ENCODE results near the gene CXCR5. TPM values are rescaled to one million over a fixed set of nuclear protein-coding genes. Genes with fewer than 3 reads are reported as not detected.

The CXCR5 gene
- total RNA-seq, 2 donors from 2014 or later = 9.3 to 25.9 TPM

DNA sequence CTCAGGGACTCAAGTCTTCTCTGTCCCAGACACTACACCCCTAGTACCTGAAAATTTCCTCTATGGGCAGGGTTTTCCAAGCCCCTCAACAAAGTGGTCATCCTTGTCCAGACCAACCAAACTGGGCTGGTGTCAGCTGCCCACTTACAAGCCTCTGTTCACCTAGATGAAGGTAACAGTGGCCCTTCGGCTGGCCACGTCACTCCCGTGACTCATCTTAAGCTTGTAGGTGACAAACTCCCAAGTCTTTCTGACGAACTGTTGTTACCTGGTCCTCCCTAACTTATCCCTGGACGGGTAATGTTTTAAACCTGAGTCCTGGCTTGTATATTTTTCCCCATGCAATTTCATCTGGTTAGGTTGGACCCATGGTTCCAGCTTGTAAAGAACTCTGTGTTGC is 4.7 kb downstream of the CXCR5 start:
- DNase-seq (ENCODE audit: low spot score in 2 of 2) = no peak
- H3K27ac Mint-ChIP-seq = no peak overlapping the region
- no peaks in the 10 kb centered on the region for H3K9me3 Mint-ChIP-seq
- ATAC-seq = no peak
- H3K36me3 Mint-ChIP-seq = peaks cover 7 to 49% of the 10 kb centered on the region in 2 donors

DNA sequence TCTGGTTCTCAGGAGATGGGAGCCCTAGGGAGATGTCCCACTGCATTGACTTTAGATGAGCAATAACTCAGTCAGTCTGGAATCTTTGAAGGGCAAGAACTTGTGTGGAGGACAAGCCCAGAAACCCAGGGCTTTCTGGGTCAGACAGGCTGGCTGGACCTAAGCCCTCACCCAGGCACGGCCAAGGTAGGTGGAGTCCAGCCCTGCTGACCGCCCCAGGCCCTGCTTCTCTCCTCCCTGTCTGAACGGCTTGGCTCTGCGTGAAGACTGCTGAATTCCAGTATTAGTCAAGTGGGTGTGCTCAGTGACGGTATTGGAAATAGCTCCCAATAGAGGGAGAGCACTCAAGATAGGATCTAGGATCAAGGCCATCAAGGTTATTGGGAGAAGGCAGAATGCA is 6.1 kb downstream of the CXCR5 start:
- DNase-seq (ENCODE audit: low spot score in 2 of 2) (no peak), ATAC-seq (no peak)
- H3K27ac Mint-ChIP-seq = peak overlapping the region in 1 of 2 donors; percentile 15
- H3K9me3 Mint-ChIP-seq = no peaks in the 10 kb centered on the region
- peaks cover 10 to 49% of the 10 kb centered on the region in 2 donors for H3K36me3 Mint-ChIP-seq

DNA sequence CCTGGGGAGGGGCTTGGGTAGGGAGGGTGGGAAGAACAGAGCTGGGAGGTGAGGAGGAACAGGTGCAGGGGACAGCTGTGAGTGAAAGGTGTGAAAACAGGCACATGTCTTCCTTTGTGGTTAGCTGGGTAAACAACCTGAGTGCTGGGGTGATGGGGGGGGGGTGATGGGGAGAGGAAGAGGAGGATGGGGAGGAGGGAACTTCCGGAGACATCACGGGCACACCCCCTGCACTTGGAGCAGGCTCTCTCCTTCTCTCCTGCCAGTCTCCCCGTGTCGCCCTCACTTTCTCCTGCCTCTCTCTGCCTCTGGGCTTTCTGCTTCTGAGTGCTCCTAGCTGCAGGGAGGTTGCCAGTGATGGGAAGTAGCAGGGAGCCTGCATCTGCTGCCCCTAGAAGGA is 8.8 kb downstream of the CXCR5 start:
- peaks cover 10 to 33% of the 10 kb centered on the region in 2 donors for H3K36me3 Mint-ChIP-seq
- DNase-seq (ENCODE audit: low spot score in 2 of 2) = no peak
- peak overlapping the region in 1 of 2 donors; percentile 89 for H3K27ac Mint-ChIP-seq
- peak; percentile 24 to 40 for ATAC-seq
- H3K9me3 Mint-ChIP-seq = no peaks in the 10 kb centered on the region

DNA sequence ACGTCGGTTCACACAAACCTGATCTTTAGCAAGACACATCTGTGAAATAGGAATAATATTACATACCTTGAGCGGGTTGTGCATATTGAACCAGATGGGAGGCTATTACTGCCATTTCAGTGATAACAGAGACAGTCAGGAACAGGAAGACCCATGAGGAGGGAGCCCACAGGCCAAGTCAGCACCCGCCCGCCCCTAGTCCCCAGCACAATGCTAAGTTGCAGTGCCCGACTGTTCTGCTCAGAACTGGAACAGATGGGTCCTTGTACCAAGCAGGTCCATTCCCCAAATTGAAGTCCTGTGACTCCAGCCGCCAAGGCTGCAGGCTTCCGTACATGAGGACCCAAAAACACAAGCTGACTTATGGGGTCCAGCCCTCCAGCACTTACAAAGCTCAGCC is 9.3 kb downstream of the CXCR5 start:
- DNase-seq (ENCODE audit: low spot score in 2 of 2) (no peak), ATAC-seq (no peak)
- Mint-ChIP-seq H3K9me3 (no peaks in the 10 kb centered on the region), H3K36me3 (peaks cover 10 to 33% of the 10 kb centered on the region in 2 donors), H3K27ac (peak overlapping the region; percentile 5 to 89)

DNA sequence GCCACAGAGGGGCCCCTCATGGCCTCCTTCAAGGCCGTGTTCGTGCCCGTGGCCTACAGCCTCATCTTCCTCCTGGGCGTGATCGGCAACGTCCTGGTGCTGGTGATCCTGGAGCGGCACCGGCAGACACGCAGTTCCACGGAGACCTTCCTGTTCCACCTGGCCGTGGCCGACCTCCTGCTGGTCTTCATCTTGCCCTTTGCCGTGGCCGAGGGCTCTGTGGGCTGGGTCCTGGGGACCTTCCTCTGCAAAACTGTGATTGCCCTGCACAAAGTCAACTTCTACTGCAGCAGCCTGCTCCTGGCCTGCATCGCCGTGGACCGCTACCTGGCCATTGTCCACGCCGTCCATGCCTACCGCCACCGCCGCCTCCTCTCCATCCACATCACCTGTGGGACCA is 10.0 kb downstream of the CXCR5 start:
- Mint-ChIP-seq H3K27ac (peak overlapping the region; percentile 75 to 89), H3K36me3 (peaks cover 10 to 33% of the 10 kb centered on the region in 2 donors), H3K9me3 (no peaks in the 10 kb centered on the region)
- ATAC-seq (no peak), DNase-seq (ENCODE audit: low spot score in 2 of 2) (no peak)

DNA sequence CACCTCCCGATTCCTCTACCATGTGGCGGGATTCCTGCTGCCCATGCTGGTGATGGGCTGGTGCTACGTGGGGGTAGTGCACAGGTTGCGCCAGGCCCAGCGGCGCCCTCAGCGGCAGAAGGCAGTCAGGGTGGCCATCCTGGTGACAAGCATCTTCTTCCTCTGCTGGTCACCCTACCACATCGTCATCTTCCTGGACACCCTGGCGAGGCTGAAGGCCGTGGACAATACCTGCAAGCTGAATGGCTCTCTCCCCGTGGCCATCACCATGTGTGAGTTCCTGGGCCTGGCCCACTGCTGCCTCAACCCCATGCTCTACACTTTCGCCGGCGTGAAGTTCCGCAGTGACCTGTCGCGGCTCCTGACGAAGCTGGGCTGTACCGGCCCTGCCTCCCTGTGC is 10.5 kb downstream of the CXCR5 start:
- Mint-ChIP-seq H3K9me3 (no peaks in the 10 kb centered on the region), H3K27ac (peak overlapping the region; percentile 75 to 89), H3K36me3 (peaks cover 10 to 33% of the 10 kb centered on the region in 2 donors)
- no peak for DNase-seq (ENCODE audit: low spot score in 2 of 2)
- ATAC-seq = no peak

DNA sequence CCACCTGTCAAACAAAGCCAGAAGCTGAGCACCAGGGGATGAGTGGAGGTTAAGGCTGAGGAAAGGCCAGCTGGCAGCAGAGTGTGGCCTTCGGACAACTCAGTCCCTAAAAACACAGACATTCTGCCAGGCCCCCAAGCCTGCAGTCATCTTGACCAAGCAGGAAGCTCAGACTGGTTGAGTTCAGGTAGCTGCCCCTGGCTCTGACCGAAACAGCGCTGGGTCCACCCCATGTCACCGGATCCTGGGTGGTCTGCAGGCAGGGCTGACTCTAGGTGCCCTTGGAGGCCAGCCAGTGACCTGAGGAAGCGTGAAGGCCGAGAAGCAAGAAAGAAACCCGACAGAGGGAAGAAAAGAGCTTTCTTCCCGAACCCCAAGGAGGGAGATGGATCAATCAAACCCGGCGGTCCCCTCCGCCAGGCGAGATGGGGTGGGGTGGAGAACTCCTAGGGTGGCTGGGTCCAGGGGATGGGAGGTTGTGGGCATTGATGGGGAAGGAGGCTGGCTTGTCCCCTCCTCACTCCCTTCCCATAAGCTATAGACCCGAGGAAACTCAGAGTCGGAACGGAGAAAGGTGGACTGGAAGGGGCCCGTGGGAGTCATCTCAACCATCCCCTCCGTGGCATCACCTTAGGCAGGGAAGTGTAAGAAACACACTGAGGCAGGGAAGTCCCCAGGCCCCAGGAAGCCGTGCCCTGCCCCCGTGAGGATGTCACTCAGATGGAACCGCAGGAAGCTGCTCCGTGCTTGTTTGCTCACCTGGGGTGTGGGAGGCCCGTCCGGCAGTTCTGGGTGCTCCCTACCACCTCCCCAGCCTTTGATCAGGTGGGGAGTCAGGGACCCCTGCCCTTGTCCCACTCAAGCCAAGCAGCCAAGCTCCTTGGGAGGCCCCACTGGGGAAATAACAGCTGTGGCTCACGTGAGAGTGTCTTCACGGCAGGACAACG is 11.7 kb downstream of the CXCR5 start:
- H3K36me3 Mint-ChIP-seq = peaks cover 10 to 27% of the 10 kb centered on the region in 2 donors
- peak; percentile 66 to 85 for ATAC-seq
- peak overlapping the region; percentile 89 to 93 for H3K27ac Mint-ChIP-seq
- H3K9me3 Mint-ChIP-seq = no peaks in the 10 kb centered on the region
- DNase-seq (ENCODE audit: low spot score in 2 of 2) = peak; percentile 60 to 86

DNA sequence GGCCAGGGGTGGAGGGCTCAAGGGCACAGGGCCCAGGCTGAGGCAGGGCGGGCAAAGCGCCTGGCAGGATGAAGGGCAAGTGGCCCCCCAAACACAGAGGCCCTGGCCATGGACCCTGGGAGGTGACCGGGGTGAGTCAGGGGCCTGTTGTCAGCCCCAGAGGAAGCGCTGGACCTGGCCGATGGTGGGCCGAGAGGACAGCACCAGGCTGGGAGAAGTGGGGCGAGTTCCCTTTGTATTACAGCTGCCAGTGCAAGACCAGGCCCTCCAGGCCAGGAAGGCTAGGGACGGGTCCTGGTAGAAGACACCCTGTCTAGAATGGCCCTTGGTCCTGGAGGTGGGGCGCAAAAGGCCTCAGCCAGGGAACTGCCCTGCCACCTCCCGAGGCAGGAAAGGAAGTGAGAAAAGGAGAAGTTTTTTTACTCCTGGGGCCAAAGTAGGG is 12.8 kb downstream of the CXCR5 start:
- H3K36me3 Mint-ChIP-seq = peaks cover 10 to 25% of the 10 kb centered on the region in 2 donors
- ATAC-seq (no peak), DNase-seq (ENCODE audit: low spot score in 2 of 2) (no peak)
- H3K27ac Mint-ChIP-seq = peak overlapping the region; percentile 64 to 84
- no peaks in the 10 kb centered on the region for H3K9me3 Mint-ChIP-seq

DNA sequence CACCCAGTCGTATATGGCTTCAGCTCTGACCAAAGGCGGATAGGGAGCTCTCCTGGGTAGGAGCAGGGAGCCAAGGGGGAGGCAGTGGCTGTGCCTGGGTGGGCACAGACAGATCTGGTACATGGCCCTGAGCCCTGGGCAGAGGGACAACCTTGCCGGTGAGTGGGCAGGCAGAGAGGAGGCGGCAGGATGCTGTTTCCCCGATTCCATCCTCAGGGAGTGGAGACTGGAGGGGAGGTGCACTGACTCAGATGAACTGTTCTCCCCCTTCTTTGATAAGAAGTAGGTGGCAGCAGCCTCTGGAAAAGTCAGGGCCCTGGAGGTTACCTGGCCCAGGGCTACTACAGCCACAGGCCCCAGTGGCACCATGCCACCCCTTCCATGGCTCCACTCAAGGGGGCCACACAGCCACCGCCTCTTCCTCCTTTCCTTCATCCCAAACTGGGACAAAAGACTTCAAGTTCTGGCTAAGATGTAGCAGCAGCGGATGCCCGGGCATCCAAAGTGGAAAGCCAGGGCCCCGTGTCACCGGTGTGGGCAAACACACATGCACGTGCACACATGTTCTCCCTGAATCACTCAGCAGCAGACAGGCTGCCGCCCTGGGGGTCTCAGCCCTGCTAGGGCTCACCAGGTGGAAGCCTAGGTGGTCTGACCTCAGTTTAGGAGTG is 13.4 kb downstream of the CXCR5 start:
- no peak for DNase-seq (ENCODE audit: low spot score in 2 of 2)
- Mint-ChIP-seq H3K27ac (peak overlapping the region; percentile 64 to 84), H3K36me3 (peaks cover 10 to 25% of the 10 kb centered on the region in 2 donors), H3K9me3 (no peaks in the 10 kb centered on the region)
- no peak for ATAC-seq

DNA sequence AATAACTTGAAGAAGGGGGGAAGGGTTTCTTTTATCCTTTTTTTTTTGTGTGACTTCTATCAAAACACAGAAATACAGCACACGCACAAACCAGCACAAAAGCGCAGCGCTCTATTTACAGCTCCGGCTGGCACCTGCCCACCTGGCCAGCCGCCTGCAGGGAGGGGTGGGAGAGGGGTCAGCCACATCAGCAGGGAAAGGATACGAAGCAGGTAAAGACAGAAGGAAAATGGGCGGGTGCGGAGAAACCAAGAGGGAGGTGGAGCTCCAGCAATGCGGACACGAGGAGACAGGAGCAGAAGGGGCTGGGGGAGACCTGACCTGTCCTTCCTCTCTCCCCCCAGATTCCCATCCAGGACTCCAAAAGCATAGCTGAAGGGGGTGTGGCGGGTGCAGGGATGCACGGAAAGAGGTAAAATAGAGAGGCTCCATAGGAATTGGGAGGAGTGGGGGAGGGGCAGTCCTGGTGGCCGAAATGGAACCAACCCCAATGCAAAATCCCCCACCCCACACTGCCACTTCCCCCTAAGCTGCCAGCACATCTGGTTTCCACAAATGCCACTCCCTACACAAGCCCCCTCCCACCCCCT is 14.1 kb downstream of the CXCR5 start:
- ATAC-seq (no peak), DNase-seq (ENCODE audit: low spot score in 2 of 2) (no peak)
- Mint-ChIP-seq H3K36me3 (peaks cover 10 to 25% of the 10 kb centered on the region in 2 donors), H3K9me3 (no peaks in the 10 kb centered on the region), H3K27ac (peak overlapping the region; percentile 64 to 84)

DNA sequence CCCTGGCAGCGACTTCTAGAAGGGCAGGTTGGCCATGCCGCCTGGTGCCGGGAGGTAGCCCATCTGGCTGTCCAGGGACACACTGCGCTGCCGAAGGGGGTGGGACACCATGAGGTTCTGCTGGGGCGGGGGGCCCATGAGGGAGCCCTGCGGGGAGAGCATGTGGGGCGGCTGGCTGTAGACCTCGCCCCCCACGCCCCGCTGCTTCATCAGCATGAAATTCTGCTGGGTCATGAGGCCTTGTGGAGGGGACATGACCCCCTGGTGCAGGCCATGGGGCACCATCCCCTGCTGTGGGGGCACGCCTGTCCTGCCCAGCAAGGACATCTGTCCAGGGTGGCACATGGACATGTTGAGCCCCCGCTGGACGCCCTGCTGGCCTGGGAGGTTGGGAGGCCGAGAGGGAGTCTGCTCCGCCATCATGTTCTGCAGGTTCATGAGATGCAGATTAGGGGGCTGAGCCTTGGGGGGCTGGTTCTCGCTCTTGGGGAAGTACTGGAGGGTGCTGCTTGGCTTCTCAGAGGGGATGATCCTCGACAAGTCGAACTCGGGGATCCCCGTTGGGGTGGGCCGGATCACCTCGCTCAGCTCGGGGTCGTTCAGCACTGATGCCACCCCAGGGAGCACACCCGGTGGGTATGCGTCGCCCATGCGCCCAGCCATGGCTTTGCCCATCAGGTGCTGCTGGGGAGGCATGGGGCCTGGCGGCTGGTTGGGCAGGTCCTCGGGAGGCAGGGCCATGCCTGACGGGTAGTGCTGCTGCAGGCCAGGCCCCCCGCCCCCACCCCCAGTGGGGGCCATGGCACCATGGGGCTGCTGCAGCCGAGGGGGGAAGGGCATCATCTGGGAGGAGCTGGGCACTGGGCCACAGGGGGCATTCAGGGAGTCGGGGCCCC is 15.0 kb downstream of the CXCR5 start:
- peaks cover 9 to 22% of the 10 kb centered on the region in 2 donors for H3K36me3 Mint-ChIP-seq
- DNase-seq (ENCODE audit: low spot score in 2 of 2) (no peak), ATAC-seq (no peak)
- no peaks in the 10 kb centered on the region for H3K9me3 Mint-ChIP-seq
- H3K27ac Mint-ChIP-seq = peak overlapping the region; percentile 62 to 78

DNA sequence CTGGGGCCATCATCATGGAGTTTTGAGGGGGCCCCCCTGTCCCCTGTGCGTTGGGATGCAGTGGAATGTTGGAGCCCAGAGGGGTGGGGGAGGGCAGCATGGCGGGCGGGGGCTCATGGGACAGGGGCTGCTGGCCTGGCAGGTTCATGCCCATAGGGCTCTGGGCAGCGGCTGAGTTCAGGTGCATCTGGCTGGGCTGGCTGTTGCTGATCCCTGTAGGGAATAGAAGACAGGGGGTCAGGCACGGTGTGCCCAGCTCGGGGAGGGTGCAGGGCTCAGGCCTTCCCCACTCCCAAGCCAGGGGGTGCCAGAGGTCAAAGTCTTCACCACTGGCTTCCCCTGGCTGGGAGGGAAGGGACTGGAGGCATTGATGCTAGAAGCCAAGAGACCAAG is 15.6 kb downstream of the CXCR5 start:
- ATAC-seq (no peak), DNase-seq (ENCODE audit: low spot score in 2 of 2) (no peak)
- H3K9me3 Mint-ChIP-seq = no peaks in the 10 kb centered on the region
- H3K27ac Mint-ChIP-seq = peak overlapping the region in 1 of 2 donors; percentile 78
- H3K36me3 Mint-ChIP-seq = peaks cover 2 to 15% of the 10 kb centered on the region in 2 donors

DNA sequence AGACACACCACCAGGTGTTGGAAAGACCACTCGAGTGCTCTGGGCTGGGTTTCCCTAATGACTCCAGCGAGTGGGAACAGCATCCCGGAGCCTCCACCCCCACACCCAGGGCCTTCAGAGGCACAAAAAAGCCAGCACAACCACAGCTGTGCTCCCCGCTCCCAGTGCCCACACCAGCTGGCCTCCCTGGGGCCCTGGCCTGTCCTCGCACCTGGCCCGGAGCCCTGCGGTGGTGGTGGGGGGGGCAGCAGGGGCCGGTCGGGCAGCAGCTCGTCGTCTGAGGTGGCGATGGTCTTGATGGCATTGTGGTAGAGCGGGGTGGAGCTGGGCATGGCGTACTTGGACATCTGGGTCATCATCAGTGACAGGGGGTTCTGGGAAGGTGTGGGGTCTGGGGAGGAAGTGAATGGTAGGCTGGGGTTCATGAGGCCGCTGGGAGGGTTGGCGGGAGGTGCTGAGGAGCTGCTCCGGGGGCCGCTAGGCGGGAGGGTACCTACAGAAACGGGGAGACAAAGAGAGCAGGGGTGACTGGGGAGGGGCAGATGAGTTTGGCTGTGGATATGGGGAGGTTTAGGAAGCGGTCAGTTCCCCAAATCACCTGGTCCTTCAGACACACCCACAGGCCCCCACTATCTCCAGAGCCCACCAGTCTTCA is 16.1 kb downstream of the CXCR5 start:
- DNase-seq (ENCODE audit: low spot score in 2 of 2) (no peak), ATAC-seq (no peak)
- Mint-ChIP-seq H3K9me3 (no peaks in the 10 kb centered on the region), H3K36me3 (peaks cover 0 to 10% of the 10 kb centered on the region in 2 donors), H3K27ac (peak overlapping the region; percentile 65 to 78)

DNA sequence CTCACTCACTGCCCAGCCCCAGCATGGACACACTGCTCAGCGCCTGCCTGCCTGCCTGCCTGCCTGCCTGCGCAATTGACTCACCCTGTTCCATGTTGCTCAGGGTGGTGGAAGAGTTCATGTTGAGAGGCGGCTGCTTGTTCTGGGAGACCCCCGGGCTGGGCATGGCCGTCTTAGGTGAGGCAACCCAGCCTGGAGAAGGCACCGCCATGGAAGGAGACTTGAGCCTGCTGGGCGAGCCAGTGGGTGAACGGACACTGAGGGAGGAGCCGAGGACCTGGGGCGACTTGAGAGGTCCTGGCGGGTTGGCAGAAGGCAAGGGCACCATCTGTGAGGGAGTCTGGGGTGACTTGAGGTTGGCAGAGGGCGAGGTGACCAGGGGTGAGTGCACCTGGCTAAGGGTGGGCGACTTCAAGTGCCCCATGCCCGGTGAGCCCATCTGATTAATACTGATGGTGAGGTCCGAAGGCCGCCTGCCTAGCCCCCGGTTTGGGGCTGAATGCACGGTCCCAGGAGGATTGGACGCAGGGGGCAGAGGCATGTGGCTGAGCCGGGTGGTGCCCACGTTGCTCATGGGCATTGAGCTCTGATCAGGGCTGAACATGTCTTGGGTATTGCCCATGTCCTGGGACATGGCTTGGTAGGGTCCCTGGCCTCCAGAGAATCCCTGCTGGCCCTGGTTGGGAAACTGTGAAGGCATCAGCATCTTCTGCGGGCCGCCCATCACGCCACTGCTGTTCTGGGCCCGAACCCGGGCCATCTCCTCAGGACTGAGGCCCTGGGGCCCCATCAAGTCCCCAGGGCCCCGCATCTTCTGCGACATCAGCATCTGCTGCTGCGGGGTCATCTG is 17.1 kb downstream of the CXCR5 start:
- H3K27ac Mint-ChIP-seq = peak overlapping the region; percentile 73 to 78
- peak in 1 of 2 donors; percentile 9 for ATAC-seq
- DNase-seq (ENCODE audit: low spot score in 2 of 2) = no peak
- H3K36me3 Mint-ChIP-seq = peaks cover 0 to 5% of the 10 kb centered on the region in 2 donors
- H3K9me3 Mint-ChIP-seq = no peaks in the 10 kb centered on the region

Measured in activated naive CD4-positive, alpha-beta T cell treated with anti-CD3 and anti-CD28 coated beads, Interleukin-2, amount 50 U/mL, for 72 hours (primary cell).